ENCODE data around the gene LHPP.

Gene LHPP

DNA sequence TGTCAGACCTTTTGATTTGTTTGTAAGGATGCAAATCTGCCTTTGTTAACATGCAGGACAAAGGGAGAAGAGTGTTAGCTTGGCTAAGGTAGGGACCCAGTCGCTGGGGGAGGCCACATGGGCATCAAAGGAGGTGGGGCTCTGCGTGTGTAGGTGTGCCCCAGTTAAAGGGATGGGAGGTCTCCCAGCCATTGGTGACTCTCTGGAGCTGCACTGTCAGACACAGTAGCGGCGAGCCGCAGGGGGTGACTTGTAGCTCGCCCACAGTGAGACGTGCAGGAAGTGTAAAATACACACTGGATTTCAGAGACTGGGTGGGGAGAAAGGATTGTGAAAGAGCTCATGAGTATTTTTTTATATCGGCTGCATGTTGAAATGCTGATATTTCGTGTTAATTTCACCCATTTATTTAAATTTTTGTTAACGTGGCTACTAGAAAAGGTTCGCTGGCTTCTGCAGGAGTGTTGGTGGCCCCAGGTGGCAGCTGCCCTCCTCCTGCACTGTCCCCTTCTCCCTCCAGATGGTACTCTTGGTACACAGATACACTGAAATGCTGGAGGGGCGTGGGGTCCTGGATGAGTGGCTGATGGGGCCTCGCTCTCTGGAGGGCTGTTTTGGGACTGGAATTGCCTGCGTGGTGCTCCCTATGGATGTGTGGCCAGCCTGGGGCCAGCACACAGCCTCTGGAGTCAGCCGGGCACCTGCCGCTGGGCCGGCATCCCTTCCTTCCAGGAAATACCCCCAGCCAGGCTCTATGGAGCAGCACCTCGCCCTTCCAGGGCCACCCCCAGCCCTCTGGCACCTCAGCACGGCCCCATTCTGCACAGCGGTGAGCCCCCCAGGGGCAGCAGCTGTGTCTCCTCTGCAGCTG is 59.2 kb downstream of the LHPP start:
- DNase-seq (ENCODE audit: low read depth in 2 of 2), result no peak

DNA sequence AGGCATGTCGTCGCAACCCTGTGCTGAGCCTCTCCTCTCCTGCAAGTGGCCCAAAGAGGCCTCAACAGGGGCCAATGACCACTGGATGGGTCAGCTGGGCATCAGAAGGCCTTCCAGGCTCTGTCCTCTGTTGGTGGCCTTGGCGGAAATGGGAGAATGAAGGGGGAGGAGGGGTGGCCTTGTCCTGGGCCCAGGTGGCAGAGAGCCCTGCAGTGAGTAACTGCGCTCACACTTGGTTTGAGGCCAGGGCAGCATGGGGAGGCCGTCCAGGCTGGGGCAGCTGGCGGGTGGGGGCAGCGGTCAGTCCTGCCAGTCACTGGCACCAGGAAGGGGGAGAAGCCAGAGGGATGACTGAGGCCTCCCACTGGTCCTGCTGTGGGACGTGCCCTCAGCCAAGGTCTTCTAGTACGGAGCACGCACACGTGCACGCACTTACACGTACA is 59.8 kb downstream of the LHPP start:
- DNase-seq (ENCODE audit: low read depth in 2 of 2), result no peak

GRCh38 chr10:124522131-124522932 is 60.7 kb downstream of the LHPP start:
- no peak for DNase-seq (ENCODE audit: low read depth in 2 of 2)

- DNase-seq (ENCODE audit: low read depth in 2 of 2), result no peak
Measured at GRCh38 chr10:124522933-124523871, 61.6 kb downstream of the LHPP start.

GRCh38 chr10:124523901-124524300 is 62.3 kb downstream of the LHPP start:
- DNase-seq (ENCODE audit: low read depth in 2 of 2), result no peak

- DNase-seq (ENCODE audit: low read depth in 2 of 2), result no peak
Measured at GRCh38 chr10:124524991-124525653, 63.5 kb downstream of the LHPP start.

- DNase-seq (ENCODE audit: low read depth in 2 of 2), result no peak
Measured at GRCh38 chr10:124525751-124526600, 64.4 kb downstream of the LHPP start.

- no peak for DNase-seq (ENCODE audit: low read depth in 2 of 2)
Measured at GRCh38 chr10:124526621-124527267, 65.1 kb downstream of the LHPP start.

GRCh38 chr10:124527874-124528395 is 66.3 kb downstream of the LHPP start:
- DNase-seq (ENCODE audit: low read depth in 2 of 2), result no peak

DNA sequence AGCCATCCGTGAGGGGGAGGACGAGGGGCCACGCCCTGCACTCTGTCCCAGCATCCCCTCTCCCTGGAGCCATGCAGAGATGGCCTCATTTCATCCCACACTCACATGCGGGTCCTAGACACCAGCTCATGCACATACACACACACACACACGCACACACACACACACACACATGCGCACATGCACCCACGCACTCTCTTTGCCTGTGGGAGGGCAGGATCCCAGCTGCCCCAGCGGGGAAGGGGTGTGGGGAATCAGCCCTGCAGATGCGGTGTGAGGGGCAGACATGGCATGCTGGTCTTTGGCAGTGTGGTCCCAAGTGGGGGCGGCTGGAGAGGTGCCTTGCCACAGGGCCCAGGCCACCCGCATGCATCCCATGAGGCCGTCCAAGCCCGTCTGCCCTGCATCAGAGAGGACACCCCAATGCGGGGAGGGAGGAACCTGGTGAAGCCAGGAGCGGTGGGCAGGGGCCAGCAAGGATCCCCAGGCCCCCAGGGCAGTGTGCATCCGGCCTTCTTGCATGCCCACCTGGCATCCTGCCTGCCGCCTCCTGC is 68.1 kb downstream of the LHPP start:
- no peak for DNase-seq (ENCODE audit: low read depth in 2 of 2)

DNA sequence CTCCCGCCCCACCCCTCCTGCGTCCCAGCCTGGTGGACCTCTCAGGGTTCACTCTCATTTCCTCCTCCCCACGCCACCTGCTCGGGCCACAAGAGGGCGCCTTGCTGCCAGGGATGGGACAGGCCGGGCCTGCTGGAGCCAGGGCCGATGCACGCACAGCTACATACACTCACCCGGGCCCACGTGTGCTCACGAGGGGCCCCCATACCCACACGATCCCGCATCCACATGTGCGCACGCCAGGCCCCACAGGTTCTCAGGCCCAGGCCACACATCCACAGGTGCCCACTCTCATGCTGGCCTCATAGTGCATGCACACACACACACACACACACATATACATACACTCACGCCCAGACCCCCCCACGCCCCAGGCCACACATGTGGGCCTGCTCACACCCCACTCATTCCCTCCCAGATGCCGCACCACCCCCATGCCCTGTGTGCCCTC is 68.6 kb downstream of the LHPP start:
- peak; percentile 78 to 85 for DNase-seq (ENCODE audit: low read depth in 2 of 2)

- no peak for DNase-seq (ENCODE audit: low read depth in 2 of 2)
Measured at GRCh38 chr10:124530816-124531215, 69.2 kb downstream of the LHPP start.

DNA sequence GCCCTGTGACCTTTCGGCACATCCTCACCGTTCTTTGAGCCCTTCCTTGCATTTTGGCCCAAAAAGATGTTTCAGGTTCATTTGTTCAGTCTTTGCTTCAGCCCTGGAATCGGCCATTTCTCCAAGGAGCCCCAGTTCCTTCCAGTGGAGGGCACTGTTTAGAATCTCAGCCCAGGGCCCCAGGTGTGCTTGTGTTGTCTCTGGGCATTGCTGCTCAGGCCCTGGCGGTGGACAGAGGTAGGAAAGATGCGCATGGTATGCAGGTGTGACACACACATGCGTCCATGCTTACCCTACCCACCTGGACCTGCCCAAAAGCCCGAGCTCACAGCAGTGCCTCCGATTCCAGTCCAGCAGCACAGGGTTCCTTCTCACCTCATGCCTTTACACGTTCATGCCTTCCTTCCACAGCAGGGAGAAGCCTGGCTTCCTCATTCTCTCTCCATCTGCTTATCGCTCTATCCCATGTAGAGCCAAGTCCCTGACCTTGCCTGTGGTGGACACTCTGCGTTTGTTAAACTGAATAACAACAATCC is 70.6 kb downstream of the LHPP start:
- no peak for DNase-seq (ENCODE audit: low read depth in 2 of 2)

DNA sequence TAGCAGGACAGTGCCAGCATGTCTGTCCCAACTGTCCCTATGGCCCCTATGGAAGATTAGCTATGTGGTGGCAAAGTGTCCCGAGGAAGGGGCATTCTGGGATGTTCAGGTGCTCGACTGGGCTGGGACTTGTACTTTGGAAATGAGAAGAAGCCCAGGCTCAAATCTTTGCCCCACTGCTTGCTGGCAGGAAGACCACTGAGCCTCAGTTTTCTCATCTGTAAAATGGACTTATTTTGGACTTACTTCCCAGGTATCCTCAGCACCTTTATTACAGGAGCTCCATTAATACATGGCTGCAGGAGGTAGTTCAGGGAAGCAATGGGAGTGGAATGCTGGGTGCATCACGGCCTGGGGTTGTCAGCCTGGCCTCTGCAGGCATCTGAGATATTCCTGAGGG is 71.2 kb downstream of the LHPP start:
- DNase-seq (ENCODE audit: low read depth in 2 of 2), result no peak

DNA sequence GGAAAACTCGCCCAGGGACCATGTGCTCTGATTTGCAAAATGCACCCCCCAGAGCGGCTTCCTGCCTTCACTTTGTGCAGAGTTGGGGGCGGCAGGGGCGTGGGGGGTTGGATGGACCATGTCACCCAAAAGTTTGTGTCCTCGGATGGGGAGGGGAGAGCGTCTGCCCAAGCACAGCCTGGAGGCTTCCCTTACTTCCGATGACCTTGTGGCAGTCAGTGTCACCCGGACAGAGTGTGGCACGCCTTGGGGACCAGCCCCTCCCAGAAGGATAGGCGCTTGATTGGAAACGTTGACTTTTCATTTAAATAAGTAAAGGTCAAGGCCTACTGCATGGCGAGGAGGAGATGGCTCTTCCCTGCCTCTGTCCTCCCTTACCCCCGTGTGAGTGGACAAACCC is 71.6 kb downstream of the LHPP start:
- no peak for DNase-seq (ENCODE audit: low read depth in 2 of 2)

DNA sequence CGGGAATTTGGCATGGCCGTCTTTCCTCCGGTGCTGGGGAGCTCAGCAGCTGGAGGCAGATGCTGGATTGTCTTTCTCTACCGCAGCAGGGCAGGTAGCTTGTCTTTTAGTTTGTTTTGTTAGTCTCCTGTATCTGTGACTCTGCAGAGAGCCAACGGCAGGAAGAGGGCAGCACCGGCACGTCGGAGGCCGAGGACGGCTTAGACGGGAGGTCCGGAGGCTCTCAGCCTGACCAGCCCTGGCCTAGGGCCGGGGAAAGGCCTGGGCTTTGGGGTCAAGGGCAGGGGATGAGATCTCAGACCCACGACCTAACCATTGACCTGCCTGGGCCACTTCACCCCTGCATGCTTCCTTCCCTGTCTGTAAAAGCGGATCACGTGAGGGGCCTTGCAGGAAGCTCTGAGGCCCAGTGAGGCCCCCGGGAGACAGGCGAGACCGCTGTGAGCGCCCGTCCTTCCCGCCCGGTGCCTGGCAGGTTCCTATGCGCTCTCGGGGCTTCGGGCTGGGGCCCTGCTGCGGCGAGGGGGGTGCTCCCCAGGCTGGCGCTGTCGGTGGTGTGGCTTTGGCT is 72.7 kb downstream of the LHPP start:
- DNase-seq (ENCODE audit: low read depth in 2 of 2), result no peak

GRCh38 chr10:124534826-124535601 is 73.4 kb downstream of the LHPP start:
- DNase-seq (ENCODE audit: low read depth in 2 of 2), result no peak
